GM19468 (cell line): ENCODE results near the gene RBM20.

ENCODE experiments used
- ATAC-seq: cut with Tn5 transposase; IDR thresholded peaks from one replicate; pipeline ENCODE4 v1.9.1; 2021; ENCODE audit warnings: mild to moderate bottlenecking, moderate library complexity, moderate number of reproducible peaks; ENCODE audit not compliant: unreplicated experiment; ENCODE audit errors: extremely low read depth

The RBM20 gene

DNA sequence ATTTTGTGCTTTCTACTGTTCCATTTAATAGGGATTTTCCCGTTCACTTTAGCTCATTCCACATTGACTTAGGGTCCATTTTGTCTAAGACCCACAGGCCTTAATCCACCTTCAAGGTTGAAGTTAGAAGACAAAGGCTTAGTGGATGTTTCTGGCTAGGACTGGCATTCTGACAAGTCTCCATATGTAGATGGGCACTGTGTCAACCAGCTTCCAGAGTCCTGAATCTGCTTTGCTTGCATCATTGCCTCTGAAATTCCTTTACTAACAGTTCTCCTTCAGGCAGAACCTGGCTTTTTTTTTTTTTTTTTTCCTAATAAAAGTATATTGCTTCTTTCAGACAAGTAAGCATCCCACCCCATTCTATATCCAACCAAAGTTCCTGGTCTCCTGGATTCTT is 158.0 kb downstream of the RBM20 start:
- ATAC-seq: no peak

DNA sequence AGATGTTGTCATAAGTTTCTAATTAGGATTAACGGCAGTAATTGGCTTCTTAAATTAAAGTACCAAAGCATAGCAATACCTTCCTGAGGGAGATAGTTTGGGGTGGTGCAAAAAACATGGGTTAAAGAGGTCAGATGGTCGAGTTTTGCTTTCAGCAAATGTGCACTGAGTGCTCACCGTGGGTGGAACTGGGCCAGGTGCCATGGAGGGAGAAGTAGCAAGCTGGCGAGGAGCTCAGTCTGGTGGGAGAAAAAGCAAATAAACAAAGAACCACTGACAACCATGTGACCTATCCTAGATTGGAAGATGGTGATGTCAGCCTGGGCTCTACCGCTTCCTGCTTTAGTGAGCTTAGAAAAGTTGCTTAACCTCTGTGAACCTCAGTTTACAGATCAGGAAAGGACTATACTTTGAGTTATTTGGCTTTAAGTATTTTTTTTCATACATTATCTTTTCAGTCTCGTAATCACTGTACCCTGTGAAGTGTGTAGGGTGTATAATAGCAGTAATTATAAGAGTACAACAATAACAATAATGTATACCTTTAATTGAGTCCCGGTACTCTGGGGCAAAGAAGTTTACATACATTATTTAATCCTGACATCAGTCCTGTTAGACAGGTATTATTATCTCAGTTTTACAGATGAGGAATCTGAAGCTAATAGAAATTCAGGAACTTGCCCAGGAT is 158.6 kb downstream of the RBM20 start:
- ATAC-seq: peak; percentile 32

DNA sequence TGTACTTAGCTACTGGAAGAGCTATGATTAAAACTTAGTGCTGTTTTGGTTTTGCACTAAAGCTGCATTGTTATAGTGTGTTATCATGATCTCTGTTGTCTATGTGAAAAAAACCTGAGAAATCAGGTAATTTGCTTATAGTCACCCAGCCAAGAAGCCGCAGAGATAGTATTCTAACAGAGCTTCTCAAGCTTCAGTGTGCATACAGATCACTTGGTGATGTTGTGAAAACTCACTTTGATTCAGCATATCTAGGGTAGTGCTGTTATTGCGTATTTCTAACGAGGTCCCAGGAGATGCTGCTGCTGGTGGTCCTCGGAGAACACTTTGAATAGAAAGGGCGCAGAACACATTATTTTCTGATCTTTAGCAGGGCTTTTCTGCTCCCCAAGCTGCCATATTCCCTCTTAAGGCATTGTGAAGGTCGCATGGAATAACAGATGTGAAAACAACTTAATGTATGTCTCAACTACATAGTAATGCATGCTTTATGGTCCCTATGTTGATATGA is 159.2 kb downstream of the RBM20 start:
- peak; percentile 51 for ATAC-seq

DNA sequence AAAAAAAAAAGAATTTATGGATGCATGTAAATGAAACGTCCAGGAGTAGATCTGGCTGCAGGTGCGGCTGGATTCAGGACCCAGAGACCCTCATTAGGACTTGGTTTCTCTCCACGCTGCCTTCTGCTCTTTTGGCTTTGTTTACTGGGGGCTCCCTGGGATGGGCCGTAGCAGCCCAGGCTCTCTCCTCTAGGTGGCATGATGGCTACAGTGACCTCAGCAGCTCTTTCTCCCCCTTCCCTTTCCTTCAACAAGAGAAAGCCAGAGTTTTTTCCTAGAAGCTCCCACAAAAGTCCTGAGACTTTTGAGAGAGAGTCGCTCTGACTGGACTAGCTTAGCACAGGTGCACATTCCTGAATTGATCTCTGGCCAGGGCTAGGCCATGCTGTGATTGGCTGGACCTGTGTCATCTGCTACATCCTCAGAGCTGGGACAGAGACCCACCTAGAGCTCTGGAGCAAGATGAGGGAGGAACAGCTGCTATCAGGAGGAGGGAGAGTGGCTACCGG is 159.7 kb downstream of the RBM20 start:
- ATAC-seq: no peak

DNA sequence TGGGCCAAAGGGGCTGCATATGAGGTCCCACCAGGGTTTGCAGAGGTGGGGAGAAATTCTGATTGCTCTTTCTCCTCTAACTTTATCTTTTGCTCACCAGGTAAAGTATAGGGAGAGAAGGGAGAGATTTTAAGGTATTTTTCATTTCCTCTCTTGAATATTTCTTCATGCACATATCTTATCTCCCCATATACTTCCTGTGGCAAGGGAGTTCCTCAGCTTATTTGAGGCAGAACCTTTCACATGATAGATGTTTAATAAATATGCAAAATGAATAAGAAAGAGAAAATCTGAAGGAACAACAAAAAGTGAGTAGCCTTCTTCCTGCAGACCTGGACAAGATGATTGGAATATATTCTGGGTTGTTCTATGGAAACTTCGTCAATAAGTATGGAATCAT is 160.2 kb downstream of the RBM20 start:
- ATAC-seq: no peak

DNA sequence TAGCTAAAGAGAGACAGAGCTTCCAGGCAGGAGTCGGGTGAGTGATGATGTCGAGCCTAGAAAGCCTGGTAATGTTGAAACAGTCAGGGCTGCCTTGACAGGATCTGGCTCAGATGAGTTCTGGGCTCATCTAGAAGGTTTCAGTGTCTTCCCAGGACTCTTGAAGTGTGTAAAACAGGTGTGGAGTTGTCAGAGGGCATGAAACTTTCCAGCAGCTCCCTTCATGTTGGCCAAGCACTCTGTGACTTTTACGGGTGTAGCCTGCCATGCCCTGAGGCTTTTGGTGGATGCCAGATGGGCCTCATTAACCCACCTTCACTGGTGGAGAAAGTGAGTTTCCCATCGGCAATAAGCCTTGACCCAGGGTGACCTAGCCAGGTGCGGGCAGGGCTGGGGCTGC is 161.2 kb downstream of the RBM20 start:
- no peak for ATAC-seq

DNA sequence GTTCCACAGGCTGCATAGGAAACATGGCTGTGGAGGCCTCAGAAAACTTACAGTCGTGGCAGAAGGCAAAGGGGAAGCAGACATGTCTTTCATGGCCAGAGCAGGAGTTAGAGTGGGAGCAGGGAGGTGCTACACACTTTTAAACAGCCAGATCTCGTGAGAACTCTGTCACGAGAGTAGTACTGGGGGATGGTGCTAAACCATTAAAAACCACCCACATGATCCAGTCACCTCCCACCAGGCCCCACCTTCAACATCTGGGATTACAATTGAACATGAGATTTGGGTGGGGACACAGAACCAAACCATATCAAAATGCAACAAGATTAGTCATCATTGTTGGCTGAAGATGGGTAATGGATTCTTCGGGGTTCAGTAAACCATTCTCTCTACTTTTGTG is 162.2 kb downstream of the RBM20 start:
- no peak for ATAC-seq

DNA sequence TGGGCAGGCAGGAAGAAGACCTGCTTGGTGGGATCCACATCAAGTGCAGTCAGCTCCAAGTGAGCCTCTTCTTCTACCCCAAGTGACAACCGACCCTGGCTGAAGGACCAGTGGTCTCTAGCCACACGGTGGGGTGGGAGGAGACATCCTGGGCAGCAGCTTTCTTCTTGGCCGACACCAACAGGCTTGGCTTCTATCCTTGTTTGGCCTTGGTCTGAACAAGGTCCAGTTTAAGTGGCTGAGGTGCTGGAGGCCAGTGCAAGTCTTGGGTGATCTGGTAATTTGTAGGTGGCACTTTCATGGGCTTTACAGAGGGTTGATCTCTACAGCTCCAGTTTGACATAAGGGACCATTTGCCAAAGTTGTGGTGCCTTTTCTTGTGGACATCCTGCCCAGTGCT is 164.0 kb downstream of the RBM20 start:
- ATAC-seq: no peak

DNA sequence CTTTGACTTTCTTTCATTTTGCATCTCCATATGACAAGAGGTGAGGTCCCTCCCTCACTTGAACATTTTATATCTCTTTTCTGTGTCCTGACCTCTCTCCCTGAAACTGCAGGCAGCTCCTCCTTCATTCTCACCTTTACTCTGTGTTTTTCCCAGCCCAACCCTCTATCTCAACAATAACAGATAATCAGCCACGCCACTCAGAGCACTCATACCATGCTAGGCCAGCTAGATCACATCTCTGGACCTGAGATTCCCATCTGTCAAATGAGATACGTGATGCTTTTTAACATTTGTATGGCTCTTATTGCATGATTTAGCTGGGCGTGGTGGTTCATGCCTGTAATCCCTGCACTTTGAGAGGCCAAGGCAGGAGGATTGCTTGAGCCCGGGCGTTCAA is 164.5 kb downstream of the RBM20 start:
- ATAC-seq: no peak

DNA sequence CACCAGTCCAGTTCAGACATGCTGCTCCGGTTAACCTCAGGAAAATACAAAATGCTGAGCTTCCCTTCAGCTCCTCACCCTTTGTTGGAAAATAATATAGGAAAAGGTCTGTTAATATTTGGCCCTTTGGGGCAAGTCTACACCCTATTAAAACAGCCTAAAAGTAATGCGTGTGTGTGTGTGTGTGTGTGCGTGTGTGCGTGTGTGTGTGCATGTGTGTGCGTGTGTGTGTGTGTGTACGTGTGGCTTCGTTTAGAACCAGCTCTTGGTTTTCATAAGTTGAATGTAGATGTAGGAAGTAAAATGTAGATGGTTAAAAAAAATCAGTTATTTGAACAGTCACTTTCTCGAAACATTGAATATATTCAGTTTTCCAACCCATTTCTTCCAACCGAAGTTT is 166.5 kb downstream of the RBM20 start:
- ATAC-seq: no peak

DNA sequence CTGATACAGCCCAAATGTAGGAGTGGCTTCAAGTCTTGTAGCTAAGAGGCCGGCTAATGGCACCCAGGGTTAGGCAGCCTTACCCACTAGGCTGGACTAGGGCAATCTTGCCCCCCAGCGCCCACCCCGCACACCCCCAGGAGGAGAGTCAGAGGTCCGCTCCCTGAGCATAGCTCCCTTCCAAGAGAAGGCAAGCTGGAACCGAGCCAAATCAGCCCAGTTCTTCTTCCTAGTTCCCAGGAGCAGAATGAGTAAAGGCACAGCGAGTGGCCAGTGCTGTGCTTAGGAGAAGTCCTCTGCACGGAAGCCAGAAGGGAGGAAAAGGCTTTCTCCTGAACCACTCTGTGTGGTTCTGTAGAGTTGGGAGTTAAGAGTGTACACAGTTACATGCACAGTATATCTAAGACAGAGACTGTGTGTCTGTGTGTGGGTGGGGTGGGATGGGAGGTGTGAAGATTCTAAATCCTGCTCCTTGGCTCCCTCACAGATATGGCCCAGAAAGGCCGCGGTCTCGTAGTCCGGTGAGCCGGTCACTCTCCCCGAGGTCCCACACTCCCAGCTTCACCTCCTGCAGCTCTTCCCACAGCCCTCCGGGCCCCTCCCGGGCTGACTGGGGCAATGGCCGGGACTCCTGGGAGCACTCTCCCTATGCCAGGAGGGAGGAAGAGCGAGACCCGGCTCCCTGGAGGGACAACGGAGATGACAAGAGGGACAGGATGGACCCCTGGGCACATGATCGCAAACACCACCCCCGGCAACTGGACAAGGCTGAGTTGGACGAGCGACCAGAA is 167.8 kb downstream of the RBM20 start:
- no peak for ATAC-seq

DNA sequence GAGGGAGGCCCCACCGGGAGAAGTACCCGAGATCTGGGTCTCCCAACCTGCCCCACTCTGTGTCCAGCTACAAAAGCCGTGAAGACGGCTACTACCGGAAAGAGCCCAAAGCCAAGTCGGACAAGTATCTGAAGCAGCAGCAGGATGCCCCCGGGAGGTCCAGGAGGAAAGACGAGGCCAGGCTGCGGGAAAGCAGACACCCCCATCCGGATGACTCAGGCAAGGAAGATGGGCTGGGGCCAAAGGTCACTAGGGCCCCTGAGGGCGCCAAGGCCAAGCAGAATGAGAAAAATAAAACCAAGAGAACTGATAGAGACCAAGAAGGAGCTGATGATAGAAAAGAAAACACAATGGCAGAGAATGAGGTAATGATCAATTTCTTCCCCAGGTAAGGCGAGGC is 168.4 kb downstream of the RBM20 start:
- ATAC-seq: no peak

DNA sequence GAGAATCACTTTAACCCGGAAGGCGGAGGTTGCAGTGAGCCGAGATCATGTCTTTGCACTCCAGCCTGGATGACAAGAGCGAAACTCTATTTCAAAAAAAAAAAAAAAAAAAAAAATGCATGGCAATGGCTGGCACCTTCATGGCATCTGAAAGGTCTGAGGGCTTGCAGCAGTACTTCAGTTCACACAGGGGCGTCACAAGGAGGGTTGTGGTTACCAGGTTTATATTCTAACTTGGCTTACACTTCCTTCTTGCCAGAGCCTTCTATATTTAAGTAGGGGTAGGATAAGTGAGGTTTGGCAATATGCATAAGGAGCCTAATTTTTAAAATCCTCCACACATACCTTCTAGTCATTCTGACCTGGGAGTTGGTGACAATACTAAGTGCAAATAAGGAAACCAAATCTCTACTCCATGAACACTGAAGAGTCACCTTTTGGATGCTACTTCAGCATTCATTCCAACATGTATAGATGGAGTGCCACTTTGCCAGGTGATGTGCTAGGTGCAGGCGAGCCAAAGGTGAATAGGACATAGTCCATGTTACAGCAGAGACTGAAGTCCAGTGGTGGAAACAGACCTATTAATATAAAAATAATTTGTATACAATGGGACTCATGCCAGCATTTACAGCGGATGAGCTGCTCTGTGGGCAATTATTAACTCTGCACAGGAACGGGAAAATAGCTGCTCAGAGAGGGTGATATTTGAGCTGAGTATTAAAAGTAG is 169.8 kb downstream of the RBM20 start:
- ATAC-seq: no peak

DNA sequence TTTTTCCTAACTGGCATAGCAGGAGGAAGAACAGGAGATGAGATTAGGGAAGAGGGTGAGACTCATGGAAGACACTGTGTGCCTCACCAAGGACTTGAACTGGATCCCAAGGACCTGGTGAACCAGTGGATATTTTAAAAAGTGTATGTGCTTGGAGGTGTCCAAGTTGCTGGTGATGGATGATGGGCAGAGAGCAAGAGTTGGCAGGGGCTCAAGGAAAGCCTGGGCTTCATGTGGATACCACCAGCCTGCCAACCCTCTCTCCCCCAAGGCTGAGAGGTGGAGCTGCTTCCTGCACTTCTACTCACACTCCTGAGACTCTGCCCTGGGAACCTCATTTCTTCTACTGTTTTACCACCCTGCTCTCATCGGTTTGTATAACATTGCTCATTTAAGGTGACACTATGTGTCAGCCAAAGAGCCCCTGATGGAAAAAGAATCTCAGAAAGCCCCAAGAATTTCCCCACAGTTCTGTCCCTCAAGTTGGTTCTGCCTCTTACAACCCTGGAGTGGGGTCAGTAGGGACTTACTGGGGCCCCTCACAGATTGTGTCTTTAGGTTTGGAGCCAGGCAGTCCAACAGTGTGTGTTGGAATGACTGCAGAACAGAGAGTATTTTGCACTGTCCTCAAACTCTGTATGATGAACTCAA is 171.3 kb downstream of the RBM20 start:
- no peak for ATAC-seq

DNA sequence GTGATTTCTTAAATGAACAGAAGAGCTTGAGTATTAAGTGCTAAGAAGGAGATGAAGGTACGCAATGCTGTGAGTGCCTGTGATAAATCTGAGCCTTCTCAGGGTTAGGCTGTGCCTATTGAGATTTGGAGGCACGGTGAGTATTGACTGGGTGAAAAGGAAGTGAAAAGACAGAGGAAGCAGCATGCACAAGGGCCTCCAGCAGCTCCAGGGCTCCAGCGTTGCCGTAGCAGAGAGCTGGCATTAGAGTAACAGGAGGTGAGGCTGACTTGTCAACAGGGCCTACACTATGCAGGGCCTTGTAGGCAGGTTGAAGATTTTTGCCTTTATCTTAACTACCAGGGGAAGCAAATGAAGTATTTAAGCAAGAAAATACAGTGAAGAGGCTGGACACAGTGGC is 173.5 kb downstream of the RBM20 start:
- ATAC-seq: no peak

DNA sequence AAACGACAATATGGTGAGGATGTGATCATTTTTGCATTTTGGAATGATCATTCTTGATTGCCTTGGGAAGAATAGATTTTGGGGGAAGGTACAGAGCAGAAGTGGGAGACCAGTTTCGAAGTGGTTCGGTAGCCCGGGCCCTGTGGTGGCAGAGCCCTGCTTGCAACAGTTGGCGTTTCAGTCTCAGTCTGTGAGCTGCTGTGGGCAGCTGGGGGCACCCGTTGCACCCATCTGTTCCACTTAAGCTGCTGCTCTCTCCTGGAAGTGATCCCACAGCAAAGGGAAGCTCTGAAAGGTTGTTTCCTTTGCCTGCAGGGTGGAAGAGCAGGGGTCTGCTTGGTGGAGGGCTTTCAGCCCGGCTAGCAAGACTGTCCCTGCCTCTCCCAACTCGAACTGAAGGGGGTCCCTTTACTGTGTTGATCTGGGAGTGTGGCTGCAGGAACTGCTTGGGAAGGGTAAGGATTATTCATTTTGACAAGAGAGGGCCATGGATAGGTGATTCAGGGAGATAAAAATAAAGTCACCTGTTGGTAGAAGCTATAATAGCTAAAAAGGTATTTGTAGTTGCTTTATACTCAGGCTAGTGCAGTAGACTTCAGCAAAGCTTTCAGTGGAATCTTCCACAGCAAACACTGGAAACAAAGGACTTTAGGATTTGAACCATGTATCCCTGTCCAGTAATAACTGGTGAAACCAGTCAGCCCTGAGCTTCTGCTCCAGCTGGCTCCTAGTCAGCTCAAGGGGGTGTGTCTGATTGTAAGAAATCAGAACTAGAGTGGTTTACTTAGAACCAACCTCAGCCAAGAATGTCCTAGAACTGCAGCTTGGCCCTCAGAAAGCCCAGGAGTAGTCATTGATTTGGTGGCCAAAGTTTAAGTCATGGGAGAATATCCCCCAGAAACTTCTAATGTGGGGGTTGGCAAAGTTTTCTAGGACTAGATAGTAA is 174.4 kb downstream of the RBM20 start:
- no peak for ATAC-seq

DNA sequence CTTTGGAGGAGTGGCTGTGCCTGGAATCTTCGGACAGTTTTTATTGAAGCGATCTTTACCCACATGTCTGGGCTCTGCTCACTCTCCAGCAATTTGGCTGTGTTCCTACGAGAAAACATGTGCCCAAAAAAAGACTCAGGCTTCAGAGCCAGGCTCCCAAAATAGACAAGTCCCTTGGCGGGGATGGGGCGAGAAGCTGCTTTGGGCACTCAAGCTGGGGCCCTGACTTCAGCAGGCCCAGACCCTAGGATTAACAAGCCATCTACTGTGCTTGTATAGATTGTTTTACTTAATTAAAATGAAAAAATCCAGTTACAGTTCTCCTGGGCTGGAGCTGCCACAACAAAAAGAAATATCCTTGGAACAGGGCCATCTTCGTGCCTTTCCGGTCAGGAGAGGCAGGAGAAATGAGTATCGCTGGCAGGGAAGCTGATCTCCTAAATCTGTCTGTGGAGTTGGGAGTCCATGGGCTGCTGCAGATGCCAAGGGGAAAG is 176.2 kb downstream of the RBM20 start:
- no peak for ATAC-seq

DNA sequence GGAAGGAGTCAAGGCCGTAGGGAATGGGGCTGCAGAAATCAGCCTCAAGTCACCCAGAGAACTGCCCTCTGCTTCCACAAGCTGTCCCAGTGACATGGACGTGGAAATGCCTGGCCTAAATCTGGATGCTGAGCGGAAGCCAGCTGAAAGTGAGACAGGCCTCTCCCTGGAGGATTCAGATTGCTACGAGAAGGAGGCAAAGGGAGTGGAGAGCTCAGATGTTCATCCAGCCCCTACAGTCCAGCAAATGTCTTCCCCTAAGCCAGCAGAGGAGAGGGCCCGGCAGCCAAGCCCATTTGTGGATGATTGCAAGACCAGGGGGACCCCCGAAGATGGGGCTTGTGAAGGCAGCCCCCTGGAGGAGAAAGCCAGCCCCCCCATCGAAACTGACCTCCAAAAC is 177.4 kb downstream of the RBM20 start:
- no peak for ATAC-seq

DNA sequence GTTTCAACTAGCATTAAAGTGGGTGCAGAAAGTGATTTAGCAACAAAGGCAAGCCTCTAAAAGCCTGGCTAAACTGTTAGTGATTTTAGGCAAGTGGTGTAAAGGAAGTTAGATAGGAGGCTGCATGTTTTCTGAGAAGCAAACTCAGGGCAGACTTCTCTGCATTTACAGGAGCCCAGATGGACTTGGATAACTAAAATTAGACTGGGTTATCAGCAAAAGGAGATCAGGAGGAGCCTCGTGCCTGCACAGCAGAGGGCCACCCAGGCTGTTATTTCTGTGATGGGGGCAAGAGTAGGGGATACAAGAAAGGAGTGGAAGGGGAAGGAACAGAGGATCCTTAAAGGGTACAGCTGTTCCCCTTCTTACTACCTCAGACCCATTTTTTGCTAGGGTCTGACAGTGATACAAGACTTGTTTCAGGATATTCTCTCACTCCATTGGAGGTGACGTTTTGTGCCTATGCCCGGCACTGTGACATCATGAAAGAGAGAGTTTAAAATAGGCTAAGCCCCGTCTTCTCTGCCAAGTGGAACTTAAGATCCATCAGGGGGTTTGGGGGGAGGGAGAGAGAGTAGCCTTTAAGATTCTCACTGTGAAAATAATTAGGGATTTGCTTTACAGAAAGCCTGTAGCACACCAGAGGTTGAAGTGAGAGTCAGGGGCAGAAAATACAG is 178.0 kb downstream of the RBM20 start:
- no peak for ATAC-seq
